Testis (tissue), 2 donors: Measurements from ENCODE around the gene RTP1.

Experiments used
- CTCF ChIP-seq, 3 experiments: fragments of 450-650 bp in 2 of 3; fragments of 200-600 bp in 1 of 3; sonication (generic) in 1 of 3; IDR thresholded peaks; one replicate each; pipeline ENCODE4 v1.5.1; 2016 to 2019; ENCODE audit warnings: antibody characterized with exemption in 3 of 3, mild to moderate bottlenecking in 2 of 3, moderate library complexity in 1 of 3
- POLR2A ChIP-seq: fragments of 450-650 bp; IDR thresholded peaks from one replicate; pipeline ENCODE4 v1.6.1; 2017; ENCODE audit warnings: antibody characterized with exemption, mild to moderate bottlenecking, moderate library complexity

GRCh38 chr3:187208159-187208558 is 10.9 kb downstream of the RTP1 start:
- no peak for TF ChIP-seq CTCF (IDR thresholded peaks at IDR 0.05)
- no peak for TF ChIP-seq POLR2A
